SU-DHL-6 (cell line): ENCODE results near the gene GMPPA.

Experiments
- H2AFZ ChIP-seq: fragments of 200-600 bp; sonication (generic); 2 replicates; pipeline ENCODE4 v1.6.1; 2014; ENCODE audit warnings: low read depth, mild to moderate bottlenecking, moderate library complexity, mixed read lengths, antibody characterized with exemption, low read length; ENCODE audit not compliant: severe bottlenecking
- H3F3A ChIP-seq: fragments of 200-600 bp; shearing (Covaris generic); 2 replicates; pipeline ENCODE4 v1.6.0; 2016; ENCODE audit warnings: antibody characterized with exemption, mild to moderate bottlenecking; ENCODE audit not compliant: insufficient read depth
- H3K27ac ChIP-seq: fragments of 200-600 bp; sonication (generic); 2 replicates; pipeline ENCODE4 v1.5.1; 2016; ENCODE audit warnings: low read depth, mild to moderate bottlenecking, low read length, moderate library complexity, mixed read lengths
- H3K27me3 ChIP-seq: fragments of 200-600 bp; sonication (generic), shearing (Covaris generic); 2 replicates; pipeline ENCODE4 v1.6.0; 2014; ENCODE audit warnings: mild to moderate bottlenecking, low read length
- H3K36me3 ChIP-seq: fragments of 200-600 bp; sonication (generic); 2 replicates; pipeline ENCODE4 v1.6.1; 2014; ENCODE audit warnings: mild to moderate bottlenecking, low read length, mixed read lengths
- H3K4me2 ChIP-seq: fragments of 300-600, 200-600 bp; shearing (Covaris generic), sonication (generic); 2 replicates; pipeline ENCODE4 v1.6.0; 2014; ENCODE audit warnings: low read length, low read depth, mild to moderate bottlenecking; ENCODE audit not compliant: poor library complexity, severe bottlenecking
- H3K4me3 ChIP-seq: fragments of 200-600 bp; sonication (generic); 2 replicates; pipeline ENCODE4 v1.5.1; 2014; ENCODE audit warnings: antibody characterized with exemption, low read length, mild to moderate bottlenecking, mixed read lengths; ENCODE audit not compliant: insufficient read depth, poor library complexity, severe bottlenecking
- H3K79me2 ChIP-seq: fragments of 200-600 bp; sonication (generic); 2 replicates; pipeline ENCODE4 v1.6.1; 2014; ENCODE audit warnings: mild to moderate bottlenecking, low read length, moderate library complexity; ENCODE audit not compliant: insufficient read depth
- H3K9ac ChIP-seq: fragments of 200-600 bp; sonication (generic); 2 replicates; pipeline ENCODE4 v1.7.0; 2014; ENCODE audit warnings: mild to moderate bottlenecking, low read length
- H3K9me2 ChIP-seq: fragments of 200-600 bp; sonication (generic); replicated peaks from 2 replicates; pipeline ENCODE4 v1.6.1; 2014; ENCODE audit warnings: low read length; ENCODE audit not compliant: insufficient read depth
- H3K9me3 ChIP-seq: fragments of 200-600 bp; sonication (generic); 2 replicates; pipeline ENCODE4 v1.6.1; 2014; ENCODE audit warnings: low read length, mixed read lengths; ENCODE audit not compliant: insufficient read depth
- H4K20me1 ChIP-seq: fragments of 200-600 bp; sonication (generic); 2 replicates; pipeline ENCODE4 v1.6.1; 2014; ENCODE audit warnings: low read depth, mild to moderate bottlenecking, antibody characterized with exemption, low read length, moderate library complexity, mixed read lengths
- EZH2phosphoT487 ChIP-seq: fragments of 200-600 bp; sonication (generic), shearing (Covaris generic); conservative IDR thresholded peaks from 2 replicates; pipeline ENCODE4 v1.6.1; 2018; ENCODE audit warnings: mild to moderate bottlenecking, antibody characterized with exemption, low read length, moderate library complexity, mixed read lengths
- TF ChIP-seq, protein P1 (sequence below): fragments of 200-600 bp; sonication (generic); IDR thresholded peaks from one replicate; pipeline ENCODE4 v1.5.1; 2017; ENCODE audit warnings: antibody characterized with exemption, mild to moderate bottlenecking, low read length, moderate library complexity; ENCODE audit not compliant: insufficient read depth, poor library complexity, severe bottlenecking

GMPPA gene

DNA sequence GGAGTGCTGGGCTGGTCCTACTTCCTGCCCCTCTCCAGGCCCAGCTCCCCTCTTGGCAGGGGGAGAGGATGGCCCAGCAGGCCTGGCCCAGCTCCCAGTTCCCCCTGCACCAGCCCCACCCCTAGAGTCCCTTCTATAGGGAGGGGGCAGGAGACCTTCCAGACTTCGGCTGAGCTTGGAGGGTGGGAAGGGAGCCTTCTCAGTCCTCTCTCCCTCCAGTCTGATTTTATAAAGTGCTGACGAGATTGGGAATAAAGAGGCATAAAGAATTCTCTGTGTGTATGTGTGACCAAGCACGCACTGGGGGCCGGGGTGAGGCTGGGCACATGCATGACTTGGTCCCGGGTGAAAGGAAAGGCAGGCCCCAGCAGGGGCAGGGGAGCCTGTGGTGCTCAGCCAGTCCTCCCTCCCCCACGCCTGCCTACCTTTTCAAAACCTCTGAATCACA, 39.8 kb downstream of the GMPPA start:
- H3K9me3 ChIP-seq, result no peaks in the 10 kb centered on the region
- H3K4me3 ChIP-seq, result no peak overlapping the region
- H3K27ac ChIP-seq, result no peak overlapping the region
- peaks cover 7% of the 10 kb centered on the region for H3F3A ChIP-seq
- H3K36me3 ChIP-seq, result no peaks in the 10 kb centered on the region
- H3K9ac ChIP-seq, result no peak overlapping the region
- TF ChIP-seq EZH2phosphoT487, result no peak
- TF ChIP-seq, protein P1, sequence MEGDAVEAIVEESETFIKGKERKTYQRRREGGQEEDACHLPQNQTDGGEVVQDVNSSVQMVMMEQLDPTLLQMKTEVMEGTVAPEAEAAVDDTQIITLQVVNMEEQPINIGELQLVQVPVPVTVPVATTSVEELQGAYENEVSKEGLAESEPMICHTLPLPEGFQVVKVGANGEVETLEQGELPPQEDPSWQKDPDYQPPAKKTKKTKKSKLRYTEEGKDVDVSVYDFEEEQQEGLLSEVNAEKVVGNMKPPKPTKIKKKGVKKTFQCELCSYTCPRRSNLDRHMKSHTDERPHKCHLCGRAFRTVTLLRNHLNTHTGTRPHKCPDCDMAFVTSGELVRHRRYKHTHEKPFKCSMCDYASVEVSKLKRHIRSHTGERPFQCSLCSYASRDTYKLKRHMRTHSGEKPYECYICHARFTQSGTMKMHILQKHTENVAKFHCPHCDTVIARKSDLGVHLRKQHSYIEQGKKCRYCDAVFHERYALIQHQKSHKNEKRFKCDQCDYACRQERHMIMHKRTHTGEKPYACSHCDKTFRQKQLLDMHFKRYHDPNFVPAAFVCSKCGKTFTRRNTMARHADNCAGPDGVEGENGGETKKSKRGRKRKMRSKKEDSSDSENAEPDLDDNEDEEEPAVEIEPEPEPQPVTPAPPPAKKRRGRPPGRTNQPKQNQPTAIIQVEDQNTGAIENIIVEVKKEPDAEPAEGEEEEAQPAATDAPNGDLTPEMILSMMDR, result no peak
- no peaks in the 10 kb centered on the region for H3K79me2 ChIP-seq
- no peaks in the 10 kb centered on the region for H3K27me3 ChIP-seq
- H4K20me1 ChIP-seq, result no peaks in the 10 kb centered on the region
- H3K9me2 ChIP-seq, result no peaks in the 10 kb centered on the region
- no peak overlapping the region for H2AFZ ChIP-seq
- no peak overlapping the region for H3K4me2 ChIP-seq

DNA sequence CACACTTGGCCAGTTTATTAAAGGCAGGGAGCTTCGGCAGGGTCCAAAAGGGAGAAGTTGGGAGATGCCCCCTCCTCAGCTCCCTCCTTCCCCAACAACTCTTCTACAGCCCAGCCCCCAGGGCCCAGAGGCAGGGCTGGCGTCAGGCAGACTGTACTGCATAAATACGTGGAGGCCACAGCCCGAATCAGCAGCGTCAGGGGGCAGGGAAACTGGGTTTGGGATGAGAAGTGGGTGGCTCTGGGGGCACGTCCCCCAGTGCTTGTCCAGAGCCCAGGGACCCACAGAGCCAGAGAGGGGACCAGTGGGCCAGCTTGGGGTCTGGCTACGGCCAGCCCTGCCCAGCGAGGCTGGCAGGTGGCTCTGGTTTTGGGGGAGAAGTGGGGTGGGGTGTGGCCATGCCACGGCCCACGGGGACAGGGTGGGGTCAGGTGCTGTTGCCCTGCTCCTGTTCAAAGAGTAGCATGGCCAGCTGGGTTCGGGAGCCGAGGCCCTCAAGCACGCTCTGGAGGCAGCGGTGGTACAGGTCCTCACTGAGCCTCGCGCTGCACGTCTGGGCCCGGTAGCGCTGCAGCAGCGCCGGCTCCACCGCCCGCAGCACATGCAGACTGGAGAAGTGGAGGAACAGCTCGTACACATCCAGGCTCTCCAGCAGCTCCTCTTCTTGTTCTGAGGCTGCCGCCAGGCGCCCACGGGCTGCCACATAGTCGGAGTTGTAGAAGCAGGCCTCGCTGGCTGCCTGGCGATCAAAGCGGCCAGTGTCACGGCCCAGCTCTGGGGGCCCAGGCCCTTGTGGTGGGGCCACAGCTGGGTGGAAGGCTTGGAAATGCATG, 40.5 kb downstream of the GMPPA start:
- no peak overlapping the region for H3K4me2 ChIP-seq
- no peak overlapping the region for H3K9ac ChIP-seq
- TF ChIP-seq, protein P1, result no peak
- no peak for TF ChIP-seq EZH2phosphoT487
- no peak overlapping the region for H3K27ac ChIP-seq
- H2AFZ ChIP-seq, result no peak overlapping the region
- H3K9me3 ChIP-seq, result no peaks in the 10 kb centered on the region
- H3K27me3 ChIP-seq, result no peaks in the 10 kb centered on the region
- H3F3A ChIP-seq, result peaks cover 7% of the 10 kb centered on the region
- H3K36me3 ChIP-seq, result no peaks in the 10 kb centered on the region
- H3K4me3 ChIP-seq, result no peak overlapping the region
- H3K79me2 ChIP-seq, result no peaks in the 10 kb centered on the region
- H4K20me1 ChIP-seq, result no peaks in the 10 kb centered on the region
- no peaks in the 10 kb centered on the region for H3K9me2 ChIP-seq

DNA sequence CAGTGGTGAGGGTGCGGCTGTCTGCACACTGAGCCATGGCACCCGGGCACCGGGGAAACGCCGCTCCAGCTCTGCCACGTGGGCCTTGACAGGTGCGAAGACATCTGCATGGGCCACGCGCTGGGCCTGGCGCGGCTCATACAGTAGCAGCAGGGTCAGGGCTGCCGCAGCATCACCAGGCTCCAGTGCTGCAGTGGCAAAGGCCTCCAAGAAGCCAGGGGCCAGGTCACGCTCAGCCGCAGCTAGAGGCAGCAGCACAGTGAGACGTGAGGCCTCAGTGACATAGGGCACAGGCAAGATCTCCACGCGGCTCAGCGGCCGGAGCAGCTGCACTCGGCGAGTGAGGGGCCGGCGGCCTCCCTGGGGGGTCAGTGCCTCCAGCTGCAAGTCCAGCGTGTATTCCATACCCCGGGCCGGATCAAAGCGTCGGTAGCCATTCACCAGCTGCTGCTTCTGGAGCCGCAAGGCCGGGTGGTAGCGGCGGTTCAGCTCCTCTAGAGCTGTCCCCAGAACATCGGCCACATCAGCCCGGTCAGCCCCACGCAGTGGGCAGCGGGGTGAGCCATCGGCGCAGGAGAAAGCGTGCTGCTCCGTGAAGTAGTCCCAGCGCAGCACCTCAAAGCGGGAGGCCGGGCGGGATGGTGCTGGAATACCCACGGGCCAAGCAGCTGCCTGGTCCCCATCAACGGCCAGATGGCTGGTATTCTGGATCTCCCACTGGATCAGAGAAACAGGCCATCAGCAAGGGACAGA, 41.4 kb downstream of the GMPPA start:
- peaks cover 7% of the 10 kb centered on the region for H3F3A ChIP-seq
- H3K27ac ChIP-seq, result no peak overlapping the region
- no peak overlapping the region for H3K4me3 ChIP-seq
- H3K27me3 ChIP-seq, result no peaks in the 10 kb centered on the region
- H3K9me2 ChIP-seq, result no peaks in the 10 kb centered on the region
- H3K4me2 ChIP-seq, result no peak overlapping the region
- H3K79me2 ChIP-seq, result no peaks in the 10 kb centered on the region
- H2AFZ ChIP-seq, result no peak overlapping the region
- no peaks in the 10 kb centered on the region for H3K9me3 ChIP-seq
- TF ChIP-seq, protein P1, result no peak
- TF ChIP-seq EZH2phosphoT487, result no peak
- no peak overlapping the region for H3K9ac ChIP-seq
- no peaks in the 10 kb centered on the region for H3K36me3 ChIP-seq
- no peaks in the 10 kb centered on the region for H4K20me1 ChIP-seq
